K562 (cell line): ENCODE measurements around the gene MRPL40. TPM values are rescaled to one million over a fixed set of nuclear protein-coding genes. Genes with fewer than 3 reads are reported as not detected.

Experiments used
- CBX1 ChIP-seq: sonication (generic); IDR thresholded peaks from 2 replicates; pipeline ENCODE4 v1.6.1; 2016; ENCODE audit warnings: antibody characterized with exemption, low read depth, mild to moderate bottlenecking
- EP400 ChIP-seq: fragments of 450-650 bp; IDR thresholded peaks from 2 replicates; pipeline ENCODE4 v1.6.1; 2017; ENCODE audit warnings: antibody characterized with exemption, mild to moderate bottlenecking, moderate library complexity
- ESRRB ChIP-seq: fragments of 250-450 bp; sonication (Bioruptor Pico); IDR thresholded peaks from 2 replicates; pipeline ENCODE4 v1.5.0; 2020; ENCODE audit warnings: mild to moderate bottlenecking, moderate library complexity, borderline replicate concordance
- GABPB2 ChIP-seq: fragments of 250-450 bp; sonication (Bioruptor Pico); conservative IDR thresholded peaks from 2 replicates; pipeline ENCODE4 v1.5.1; 2021; ENCODE audit warnings: mild to moderate bottlenecking
- HCFC1 ChIP-seq: IDR thresholded peaks from 2 replicates; pipeline ENCODE4 v1.6.1; 2012; ENCODE audit warnings: low read depth, low read length, improper control_type of control experiment
- HDAC8 ChIP-seq: fragments of 450-650 bp; IDR thresholded peaks from 2 replicates; pipeline ENCODE4 v1.6.1; 2016; ENCODE audit warnings: mild to moderate bottlenecking, missing genetic modification characterization, moderate library complexity, missing compliant biosample characterization
- HNRNPK ChIP-seq: fragments of 200-400 bp; formaldehyde crosslinking; IDR thresholded peaks from one replicate; pipeline ENCODE4 v1.6.1; 2018; ENCODE audit warnings: mild to moderate bottlenecking, low read depth, low read length; ENCODE audit not compliant: poor library complexity, severe bottlenecking
- MTA3 ChIP-seq: fragments of 450-650 bp; formaldehyde crosslinking; IDR thresholded peaks from 2 replicates; pipeline ENCODE4 v1.6.1; 2017; ENCODE audit warnings: mild to moderate bottlenecking, borderline replicate concordance
- NFRKB ChIP-seq: fragments of 450-650 bp; IDR thresholded peaks from 2 replicates; pipeline ENCODE4 v1.6.1; 2016; ENCODE audit warnings: low read depth
- PRPF4 ChIP-seq: fragments of 200-400 bp; formaldehyde crosslinking; IDR thresholded peaks from one replicate; pipeline ENCODE4 v1.6.1; 2017; ENCODE audit warnings: low read length, low read depth, mild to moderate bottlenecking; ENCODE audit not compliant: insufficient read depth, poor library complexity, severe bottlenecking
- SREBF2 ChIP-seq: sonication (generic); formaldehyde crosslinking; IDR thresholded peaks from 2 replicates; pipeline ENCODE4 v1.4.0; 2020; ENCODE audit warnings: mild to moderate bottlenecking, missing genetic modification reagents
- THRA ChIP-seq: fragments of 450-650 bp; IDR thresholded peaks from 2 replicates; pipeline ENCODE4 v1.6.1; 2017; ENCODE audit warnings: mild to moderate bottlenecking, moderate library complexity
- ZBTB9 ChIP-seq: fragments of 450-650 bp; formaldehyde crosslinking; IDR thresholded peaks from 2 replicates; pipeline ENCODE4 v1.4.0; 2020; ENCODE audit warnings: mild to moderate bottlenecking, moderate library complexity
- ZFP36 ChIP-seq: fragments of 150-350 bp; IDR thresholded peaks from 2 replicates; pipeline ENCODE4 v1.6.1; 2018; ENCODE audit warnings: low read length, low read depth; ENCODE audit not compliant: partially characterized antibody
- ZNF134 ChIP-seq: fragments of 250-450 bp; sonication (Bioruptor Pico); conservative IDR thresholded peaks from 2 replicates; pipeline ENCODE4 v1.4.0; 2020
- ZNF274 ChIP-seq: IDR thresholded peaks from 2 replicates; pipeline ENCODE4 v1.6.1; 2011; ENCODE audit warnings: low read depth, mild to moderate bottlenecking, low read length, moderate library complexity, borderline replicate concordance
- ZNF324 ChIP-seq: fragments of 250-450 bp; sonication (Bioruptor Pico); IDR thresholded peaks from 2 replicates; pipeline ENCODE4 v1.4.0; 2020; ENCODE audit warnings: mild to moderate bottlenecking
- polyA plus RNA-seq, 8 experiments: library from polyadenylated mRNA; depleted of rRNA in 4 of 8; stranded (reverse) in 5 of 8; unstranded in 3 of 8; fragments of >200 nt; fragmentation: Nextera tagmentation in 2 of 8; fragmentation: Illumina TruSeq in 1 of 8; extraction: Ambion mirVana in 2 of 8; extraction: Trizol in 1 of 8; gene quantifications; 2 replicates each; pipeline versions ENCODE4 v1.2.1 to v1.2.3, GENCODE V29; 2011 to 2014; ENCODE audit warnings: inconsistent platforms in 1 of 8, missing spikeins in 1 of 8
- total RNA-seq, 7 experiments: library from RNA; depleted of rRNA in 6 of 7; stranded (reverse); fragments of >200 nt in 6 of 7; fragmentation: Illumina TruSeq in 2 of 7; extraction: Trizol in 2 of 7; gene quantifications; 2 replicates each; pipeline versions ENCODE4 v1.2.1 to v1.2.3, GENCODE V29; 2011 to 2021; ENCODE audit warnings: low replicate concordance in 1 of 7
- TF ChIP-seq, protein P1 (sequence below): sonication (generic); formaldehyde crosslinking; IDR thresholded peaks from 2 replicates; pipeline ENCODE4 v1.8.0; 2023; ENCODE audit warnings: mild to moderate bottlenecking, missing genetic modification reagents
- TF ChIP-seq, protein P2 (sequence below): fragments of 450-650 bp; IDR thresholded peaks from 2 replicates; pipeline ENCODE4 v1.7.0; 2016; ENCODE audit warnings: borderline replicate concordance

MRPL40 gene
- total and polyA plus RNA-seq, 9 of the 15 experiments (the other 6 are each of a cell fraction or from before 2014, with no cell fraction given) = 132 to 652 (median 208) TPM

DNA sequence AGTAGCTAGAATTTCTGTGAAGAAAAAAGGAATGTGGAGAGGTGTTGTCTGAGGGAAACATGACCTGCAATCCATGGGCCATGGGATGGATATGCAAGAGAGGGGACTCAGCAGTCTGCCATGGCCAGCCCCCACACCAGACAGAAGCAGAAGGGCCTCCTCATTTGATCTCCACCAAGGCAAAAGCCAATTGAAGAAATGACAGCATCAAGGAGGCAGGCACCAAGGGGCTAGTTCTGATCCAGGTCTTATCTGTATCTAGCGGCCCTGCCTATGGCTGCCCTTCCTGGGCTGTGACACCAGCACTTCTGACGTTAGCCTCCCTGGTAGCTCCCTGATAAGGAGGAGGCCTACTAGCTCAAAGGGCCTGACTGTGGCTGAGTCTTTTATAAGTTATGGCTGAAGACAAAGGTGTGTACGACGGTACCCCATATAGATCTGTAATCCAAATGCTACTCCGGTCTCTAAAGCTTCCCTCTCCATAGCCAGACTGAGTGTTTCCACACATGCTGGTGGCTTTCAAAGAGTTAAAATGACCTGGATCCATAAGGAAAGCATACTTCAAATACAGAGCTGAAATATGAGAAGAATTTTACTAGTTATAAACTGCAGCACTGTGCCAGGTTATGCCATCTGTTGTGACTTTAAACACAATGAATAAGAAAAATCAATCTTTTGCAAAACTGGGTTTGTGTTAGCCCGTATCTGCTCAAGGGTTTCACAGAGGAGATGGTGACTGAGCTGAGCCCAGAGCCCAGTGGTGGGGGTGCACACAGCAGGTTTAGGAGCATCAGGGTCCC lies 35.2 kb upstream of the MRPL40 start (continued):
- TF ChIP-seq, protein P1, sequence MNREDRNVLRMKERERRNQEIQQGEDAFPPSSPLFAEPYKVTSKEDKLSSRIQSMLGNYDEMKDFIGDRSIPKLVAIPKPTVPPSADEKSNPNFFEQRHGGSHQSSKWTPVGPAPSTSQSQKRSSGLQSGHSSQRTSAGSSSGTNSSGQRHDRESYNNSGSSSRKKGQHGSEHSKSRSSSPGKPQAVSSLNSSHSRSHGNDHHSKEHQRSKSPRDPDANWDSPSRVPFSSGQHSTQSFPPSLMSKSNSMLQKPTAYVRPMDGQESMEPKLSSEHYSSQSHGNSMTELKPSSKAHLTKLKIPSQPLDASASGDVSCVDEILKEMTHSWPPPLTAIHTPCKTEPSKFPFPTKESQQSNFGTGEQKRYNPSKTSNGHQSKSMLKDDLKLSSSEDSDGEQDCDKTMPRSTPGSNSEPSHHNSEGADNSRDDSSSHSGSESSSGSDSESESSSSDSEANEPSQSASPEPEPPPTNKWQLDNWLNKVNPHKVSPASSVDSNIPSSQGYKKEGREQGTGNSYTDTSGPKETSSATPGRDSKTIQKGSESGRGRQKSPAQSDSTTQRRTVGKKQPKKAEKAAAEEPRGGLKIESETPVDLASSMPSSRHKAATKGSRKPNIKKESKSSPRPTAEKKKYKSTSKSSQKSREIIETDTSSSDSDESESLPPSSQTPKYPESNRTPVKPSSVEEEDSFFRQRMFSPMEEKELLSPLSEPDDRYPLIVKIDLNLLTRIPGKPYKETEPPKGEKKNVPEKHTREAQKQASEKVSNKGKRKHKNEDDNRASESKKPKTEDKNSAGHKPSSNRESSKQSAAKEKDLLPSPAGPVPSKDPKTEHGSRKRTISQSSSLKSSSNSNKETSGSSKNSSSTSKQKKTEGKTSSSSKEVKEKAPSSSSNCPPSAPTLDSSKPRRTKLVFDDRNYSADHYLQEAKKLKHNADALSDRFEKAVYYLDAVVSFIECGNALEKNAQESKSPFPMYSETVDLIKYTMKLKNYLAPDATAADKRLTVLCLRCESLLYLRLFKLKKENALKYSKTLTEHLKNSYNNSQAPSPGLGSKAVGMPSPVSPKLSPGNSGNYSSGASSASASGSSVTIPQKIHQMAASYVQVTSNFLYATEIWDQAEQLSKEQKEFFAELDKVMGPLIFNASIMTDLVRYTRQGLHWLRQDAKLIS (CRISPR knock-in tag) = no peak
- TF ChIP-seq HDAC8 (tag) = peak; percentile 73; the same call in 1 of the 2 replicates
- TF ChIP-seq MTA3 = peak; percentile 97
- no peak for TF ChIP-seq SREBF2 (CRISPR knock-in tag)
- TF ChIP-seq HNRNPK = no peak
- TF ChIP-seq ZBTB9 (CRISPR knock-in tag) = peak; percentile 75
- peak; percentile 67; the same call in 1 of the 2 replicates for TF ChIP-seq ZNF134 (CRISPR knock-in tag)
- TF ChIP-seq ZNF274 = 0 out of 2 replicates have a peak, but pooled peaks have one; percentile 36
- no peak for TF ChIP-seq ZFP36
- TF ChIP-seq EP400 = peak; percentile 85
- peak; percentile 89 for TF ChIP-seq NFRKB
- 0 out of 2 replicates have a peak, but pooled peaks have one; percentile 5 for TF ChIP-seq ESRRB (CRISPR knock-in tag)
- TF ChIP-seq, protein P2, sequence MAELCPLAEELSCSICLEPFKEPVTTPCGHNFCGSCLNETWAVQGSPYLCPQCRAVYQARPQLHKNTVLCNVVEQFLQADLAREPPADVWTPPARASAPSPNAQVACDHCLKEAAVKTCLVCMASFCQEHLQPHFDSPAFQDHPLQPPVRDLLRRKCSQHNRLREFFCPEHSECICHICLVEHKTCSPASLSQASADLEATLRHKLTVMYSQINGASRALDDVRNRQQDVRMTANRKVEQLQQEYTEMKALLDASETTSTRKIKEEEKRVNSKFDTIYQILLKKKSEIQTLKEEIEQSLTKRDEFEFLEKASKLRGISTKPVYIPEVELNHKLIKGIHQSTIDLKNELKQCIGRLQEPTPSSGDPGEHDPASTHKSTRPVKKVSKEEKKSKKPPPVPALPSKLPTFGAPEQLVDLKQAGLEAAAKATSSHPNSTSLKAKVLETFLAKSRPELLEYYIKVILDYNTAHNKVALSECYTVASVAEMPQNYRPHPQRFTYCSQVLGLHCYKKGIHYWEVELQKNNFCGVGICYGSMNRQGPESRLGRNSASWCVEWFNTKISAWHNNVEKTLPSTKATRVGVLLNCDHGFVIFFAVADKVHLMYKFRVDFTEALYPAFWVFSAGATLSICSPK = no peak
- peak; percentile 57; the same call in 1 of the 2 replicates for TF ChIP-seq HCFC1
- 0 out of 2 replicates have a peak, but pooled peaks have one; percentile 18 for TF ChIP-seq CBX1
- TF ChIP-seq PRPF4 = no peak
- no peak for TF ChIP-seq THRA
- TF ChIP-seq GABPB2 = no peak; the same call in 1 of the 2 replicates
- peak; percentile 20; the same call in 1 of the 2 replicates for TF ChIP-seq ZNF324 (CRISPR knock-in tag)
